ENCODE results near the gene USH1G.

DNA sequence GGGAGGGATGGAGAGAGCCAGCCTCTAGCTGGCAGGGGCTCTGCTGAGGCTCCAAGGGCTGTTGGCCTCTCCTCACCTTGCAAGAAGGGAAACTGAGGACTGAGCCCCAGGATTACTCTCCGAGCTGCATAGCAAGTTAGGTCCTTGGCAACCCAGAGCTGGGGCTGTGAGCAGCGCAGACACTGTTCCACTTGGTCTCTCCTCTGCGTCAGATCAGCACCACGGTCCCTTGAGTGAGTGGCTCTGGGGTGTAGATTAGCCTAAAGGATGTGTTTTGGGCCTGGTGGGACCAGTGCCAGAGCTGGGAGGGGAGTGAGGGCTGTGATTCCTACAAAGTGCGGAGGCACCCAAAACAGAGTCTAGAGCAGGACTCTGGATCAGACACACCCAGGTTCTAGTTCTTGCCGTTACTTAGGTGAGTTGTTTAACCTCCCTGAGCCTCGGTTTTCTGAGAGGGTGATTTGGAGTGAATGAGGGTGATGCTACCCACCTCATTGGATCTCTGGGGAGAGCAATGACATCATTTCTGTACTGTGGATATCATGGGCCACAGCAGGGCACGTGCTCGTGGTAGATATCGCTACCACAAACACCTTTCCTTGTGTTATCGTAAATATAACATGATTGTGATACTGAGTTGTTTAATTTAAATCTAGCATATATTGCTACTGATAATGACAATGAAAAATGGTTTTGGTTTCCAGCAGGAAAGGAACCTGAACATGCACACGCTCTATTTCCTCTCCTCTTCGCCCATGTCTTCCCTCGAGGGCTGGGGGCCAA lies 21.5 kb downstream of the USH1G start:
- TF ChIP-seq CTCF (IDR thresholded peaks at IDR 0.05; ENCODE audit: insufficient read depth, low read length, poor library complexity, severe bottlenecking) (no peak), EZH2phosphoT487 (conservative IDR thresholded peaks at IDR 0.05; ENCODE audit: low read length) (no peak)
